Measurements from ENCODE around the gene NMRK2. TPM values are rescaled to one million over a fixed set of nuclear protein-coding genes. Genes with fewer than 3 reads are reported as not detected.
"Not testable (repeated sequence)": the region's sequence is repeated elsewhere in the genome, so short reads cannot be mapped to it uniquely, and the experiment has no call there.

NMRK2 gene
- not detected in 2 replicates for total RNA-seq (2014; rRNA removed; shearing (Covaris generic))

GRCh38 chr19:3932931-3933810, at the start of gene NMRK2:
Gene NMRK2 (plus strand): TSS chr19:3933069. CDS start chr19:3933672, 603 bp downstream.
- no peak for DNase-seq (ENCODE audit: low spot score)

- no peak for DNase-seq (ENCODE audit: low spot score)
Observed at GRCh38 chr19:3890591-3890990, 42.3 kb upstream of the NMRK2 start.

GRCh38 chr19:3893509-3894179, 39.2 kb upstream of the NMRK2 start:
- DNase-seq (ENCODE audit: low spot score), result no peak

- DNase-seq (ENCODE audit: low spot score), result not testable (repeated sequence)
Observed at GRCh38 chr19:3894959-3895358, 37.9 kb upstream of the NMRK2 start.

GRCh38 chr19:3895788-3896187, 37.1 kb upstream of the NMRK2 start:
- DNase-seq (ENCODE audit: low spot score), result no peak

- no peak for DNase-seq (ENCODE audit: low spot score)
Observed at GRCh38 chr19:3897936-3898335, 34.9 kb upstream of the NMRK2 start.

GRCh38 chr19:3898426-3898825, 34.4 kb upstream of the NMRK2 start:
- DNase-seq (ENCODE audit: low spot score), result no peak

- DNase-seq (ENCODE audit: low spot score), result no peak
Observed at GRCh38 chr19:3899531-3900294, 33.2 kb upstream of the NMRK2 start.

- DNase-seq (ENCODE audit: low spot score), result no peak
Observed at GRCh38 chr19:3902317-3902973, 30.4 kb upstream of the NMRK2 start.

- DNase-seq (ENCODE audit: low spot score), result no peak
Observed at GRCh38 chr19:3904233-3904632, 28.6 kb upstream of the NMRK2 start.

GRCh38 chr19:3907626-3908265, 25.1 kb upstream of the NMRK2 start:
- DNase-seq (ENCODE audit: low spot score), result no peak

- no peak for DNase-seq (ENCODE audit: low spot score)
Observed at GRCh38 chr19:3908266-3909054, 24.4 kb upstream of the NMRK2 start.

- no peak for DNase-seq (ENCODE audit: low spot score)
Observed at GRCh38 chr19:3910105-3910504, 22.8 kb upstream of the NMRK2 start.

GRCh38 chr19:3914199-3914598, 18.7 kb upstream of the NMRK2 start:
- DNase-seq (ENCODE audit: low spot score), result no peak

- DNase-seq (ENCODE audit: low spot score), result no peak
Observed at GRCh38 chr19:3916033-3916432, 16.8 kb upstream of the NMRK2 start.

- DNase-seq (ENCODE audit: low spot score), result no peak
Observed at GRCh38 chr19:3919793-3920192, 13.1 kb upstream of the NMRK2 start.

- DNase-seq (ENCODE audit: low spot score), result no peak
Observed at GRCh38 chr19:3923096-3923758, 9.6 kb upstream of the NMRK2 start.

- DNase-seq (ENCODE audit: low spot score), result no peak
Observed at GRCh38 chr19:3923912-3924311, 9.0 kb upstream of the NMRK2 start.

GRCh38 chr19:3931041-3931440, 1.8 kb upstream of the NMRK2 start:
- no peak for DNase-seq (ENCODE audit: low spot score)

Data from H4 (cell line).